Nephron progenitor cell (in vitro differentiated cells): ENCODE measurements around the gene NLRP5.
A peak's percentile ranks its signal among the peaks of the same experiment; 100 is the strongest.
"Not testable (repeated sequence)": the region's sequence is repeated elsewhere in the genome, so short reads cannot be mapped to it uniquely, and the experiment has no call there.

Experiments
- DNase-seq: peaks from one replicate; pipeline ENCODE4 v3.0.0; 2021
- H3K27ac Mint-ChIP-seq: 2 replicates; pipeline ENCODE4 v1.8.0; 2021; ENCODE audit warnings: mild to moderate bottlenecking, moderate library complexity, mixed read lengths
- H3K27me3 Mint-ChIP-seq: 2 replicates; pipeline ENCODE4 v1.8.0; 2021; ENCODE audit warnings: mild to moderate bottlenecking, low read depth, mixed read lengths; ENCODE audit not compliant: poor library complexity
- H3K36me3 Mint-ChIP-seq: 2 replicates; pipeline ENCODE4 v1.8.0; 2021; ENCODE audit warnings: low read depth, mixed read lengths
- H3K4me1 Mint-ChIP-seq: 2 replicates; pipeline ENCODE4 v1.8.0; 2021; ENCODE audit warnings: mixed read lengths
- H3K4me3 Mint-ChIP-seq: 2 replicates; pipeline ENCODE4 v1.8.0; 2021; ENCODE audit warnings: mild to moderate bottlenecking, moderate library complexity, mixed read lengths
- H3K9me3 Mint-ChIP-seq: 2 replicates; pipeline ENCODE4 v1.8.0; 2021; ENCODE audit warnings: mild to moderate bottlenecking, moderate library complexity, mixed read lengths
- CTCF ChIP-seq: fragments of 200-600 bp; sonication (generic); IDR thresholded peaks from 2 replicates; pipeline ENCODE4 v1.5.0; 2021; ENCODE audit warnings: antibody characterized with exemption

NLRP5 gene

GRCh38 chr19:55990831-55991230 lies 4.3 kb downstream of the NLRP5 start:
- TF ChIP-seq CTCF, result no peak
- Mint-ChIP-seq H3K4me1 (no peaks in the 10 kb centered on the region), H3K9me3 (peaks cover 83% of the 10 kb centered on the region), H3K27me3 (peaks cover 6% of the 10 kb centered on the region), H3K27ac (no peak overlapping the region), H3K4me3 (no peak overlapping the region), H3K36me3 (no peaks in the 10 kb centered on the region)
- DNase-seq, result no peak

GRCh38 chr19:55993492-55993891 lies 6.9 kb downstream of the NLRP5 start:
- Mint-ChIP-seq H3K36me3 (no peaks in the 10 kb centered on the region), H3K4me1 (no peaks in the 10 kb centered on the region), H3K4me3 (no peak overlapping the region), H3K9me3 (peaks cover 84% of the 10 kb centered on the region), H3K27me3 (no peaks in the 10 kb centered on the region), H3K27ac (no peak overlapping the region)
- no peak for DNase-seq
- no peak for TF ChIP-seq CTCF

GRCh38 chr19:56014765-56015164 lies 28.2 kb downstream of the NLRP5 start:
- peaks cover 85% of the 10 kb centered on the region for H3K9me3 Mint-ChIP-seq
- TF ChIP-seq CTCF, result no peak
- H3K4me3 Mint-ChIP-seq, result no peak overlapping the region
- no peak for DNase-seq
- no peak overlapping the region for H3K27ac Mint-ChIP-seq
- no peaks in the 10 kb centered on the region for H3K36me3 Mint-ChIP-seq
- H3K4me1 Mint-ChIP-seq, result no peaks in the 10 kb centered on the region
- H3K27me3 Mint-ChIP-seq, result no peaks in the 10 kb centered on the region

- no peak for TF ChIP-seq CTCF
- Mint-ChIP-seq H3K27ac (no peak overlapping the region), H3K36me3 (no peaks in the 10 kb centered on the region), H3K4me1 (no peaks in the 10 kb centered on the region), H3K9me3 (peaks cover 82% of the 10 kb centered on the region), H3K27me3 (no peaks in the 10 kb centered on the region), H3K4me3 (no peak overlapping the region)
- peak; percentile 2 for DNase-seq
Observed at GRCh38 chr19:56015756-56016155, 29.2 kb downstream of the NLRP5 start.

- H3K4me1 Mint-ChIP-seq, H3K36me3 Mint-ChIP-seq, H3K27ac Mint-ChIP-seq, H3K27me3 Mint-ChIP-seq, DNase-seq, H3K4me3 Mint-ChIP-seq: not testable (repeated sequence)
- peaks cover 85% of the 10 kb centered on the region for H3K9me3 Mint-ChIP-seq
Observed at GRCh38 chr19:56019325-56019724, 32.8 kb downstream of the NLRP5 start.

- H3K27ac Mint-ChIP-seq, H3K4me3 Mint-ChIP-seq, H3K4me1 Mint-ChIP-seq, H3K27me3 Mint-ChIP-seq, DNase-seq, H3K36me3 Mint-ChIP-seq: not testable (repeated sequence)
- H3K9me3 Mint-ChIP-seq, result peaks cover 86% of the 10 kb centered on the region
Observed at GRCh38 chr19:56020355-56020975, 33.9 kb downstream of the NLRP5 start.

- H3K4me1 Mint-ChIP-seq, result no peaks in the 10 kb centered on the region
- TF ChIP-seq CTCF, result no peak
- no peaks in the 10 kb centered on the region for H3K36me3 Mint-ChIP-seq
- peaks cover 85% of the 10 kb centered on the region for H3K9me3 Mint-ChIP-seq
- DNase-seq, result no peak
- H3K27ac Mint-ChIP-seq, result no peak overlapping the region
- no peak overlapping the region for H3K4me3 Mint-ChIP-seq
- H3K27me3 Mint-ChIP-seq, result peaks cover 2% of the 10 kb centered on the region
Observed at GRCh38 chr19:56026769-56027168, 40.2 kb downstream of the NLRP5 start.
